HG03571 (cell line): Measurements from ENCODE around the gene TAGLN2.

Experiments used
- ATAC-seq: cut with Tn5 transposase; IDR thresholded peaks from one replicate; pipeline ENCODE4 v1.9.1; 2021; ENCODE audit not compliant: unreplicated experiment

Gene TAGLN2

DNA sequence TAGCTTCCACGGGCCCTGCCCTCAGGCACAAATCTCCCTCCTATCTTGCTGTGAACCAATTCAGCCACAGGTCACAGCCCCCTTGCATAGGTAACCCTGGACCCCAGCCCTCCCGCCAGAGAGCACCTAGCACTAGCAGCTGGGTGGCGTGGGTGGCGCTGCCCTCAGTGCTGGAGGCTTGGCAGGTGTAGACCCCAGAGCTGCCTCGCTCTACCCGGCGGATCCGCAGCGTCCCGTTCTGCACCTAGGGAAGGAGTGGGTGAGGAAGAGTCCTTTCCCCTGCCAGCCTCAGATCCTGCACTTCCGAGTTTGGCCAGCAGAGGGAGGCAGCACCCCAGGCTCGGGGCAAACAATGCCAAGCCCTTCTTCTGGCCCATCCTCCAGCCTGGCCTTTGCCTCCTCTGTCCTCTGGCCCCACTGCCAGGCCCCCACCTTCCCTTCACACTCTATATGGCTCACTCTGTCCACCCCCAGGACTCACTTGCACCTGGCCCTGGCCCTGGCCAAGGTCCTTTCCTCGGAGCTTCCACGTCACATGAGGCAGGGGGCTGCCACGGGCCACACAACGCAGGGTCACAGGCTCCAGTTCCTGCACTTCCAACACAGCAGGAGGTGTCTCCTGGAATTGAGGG, 11.1 kb upstream of the TAGLN2 start:
- ATAC-seq: no peak

DNA sequence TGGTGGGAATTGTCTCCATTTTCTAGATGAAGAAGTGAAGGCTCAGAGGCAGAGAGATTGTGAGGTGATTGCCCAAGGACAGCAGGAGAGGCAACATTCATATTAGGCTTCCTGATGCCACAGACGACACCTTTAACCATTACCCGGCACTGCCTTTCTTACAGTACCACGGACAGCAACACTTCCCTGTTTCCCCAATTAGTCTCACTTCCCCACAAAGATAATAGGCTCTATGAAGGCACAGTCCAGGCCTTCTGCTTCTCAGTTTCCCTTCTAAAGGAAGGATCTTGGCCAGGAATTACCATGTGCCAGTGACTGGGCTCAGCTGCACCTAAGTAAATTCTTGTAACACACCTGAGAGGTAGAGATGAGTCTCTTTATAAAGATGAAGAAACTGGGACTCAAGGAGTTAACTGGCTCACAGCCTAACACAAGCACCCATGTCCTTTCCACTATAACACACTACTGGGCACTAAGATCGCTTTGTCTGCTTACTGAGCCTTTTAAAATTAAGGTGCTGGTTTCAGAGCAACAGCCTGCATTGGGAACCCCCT, 10.5 kb upstream of the TAGLN2 start:
- ATAC-seq: no peak

DNA sequence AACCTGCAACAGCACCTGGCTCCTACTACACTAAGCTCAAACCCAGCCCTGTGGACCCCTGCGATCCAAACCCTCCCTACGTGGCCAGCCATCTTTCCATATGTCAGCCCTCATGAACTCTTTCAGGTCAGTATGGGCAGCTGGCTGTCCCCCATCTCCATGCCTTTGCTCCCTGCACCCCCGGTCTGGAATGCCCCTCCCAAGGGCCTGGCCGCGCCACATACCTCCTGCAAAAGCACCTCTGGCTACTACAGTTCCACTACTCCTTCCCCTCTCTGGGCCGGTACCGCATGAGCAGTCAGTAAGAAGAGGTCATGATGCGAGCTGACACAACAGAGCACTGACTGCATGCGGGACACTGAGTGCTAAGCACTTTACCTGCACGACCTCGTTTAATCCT, 10.0 kb upstream of the TAGLN2 start:
- no peak for ATAC-seq

DNA sequence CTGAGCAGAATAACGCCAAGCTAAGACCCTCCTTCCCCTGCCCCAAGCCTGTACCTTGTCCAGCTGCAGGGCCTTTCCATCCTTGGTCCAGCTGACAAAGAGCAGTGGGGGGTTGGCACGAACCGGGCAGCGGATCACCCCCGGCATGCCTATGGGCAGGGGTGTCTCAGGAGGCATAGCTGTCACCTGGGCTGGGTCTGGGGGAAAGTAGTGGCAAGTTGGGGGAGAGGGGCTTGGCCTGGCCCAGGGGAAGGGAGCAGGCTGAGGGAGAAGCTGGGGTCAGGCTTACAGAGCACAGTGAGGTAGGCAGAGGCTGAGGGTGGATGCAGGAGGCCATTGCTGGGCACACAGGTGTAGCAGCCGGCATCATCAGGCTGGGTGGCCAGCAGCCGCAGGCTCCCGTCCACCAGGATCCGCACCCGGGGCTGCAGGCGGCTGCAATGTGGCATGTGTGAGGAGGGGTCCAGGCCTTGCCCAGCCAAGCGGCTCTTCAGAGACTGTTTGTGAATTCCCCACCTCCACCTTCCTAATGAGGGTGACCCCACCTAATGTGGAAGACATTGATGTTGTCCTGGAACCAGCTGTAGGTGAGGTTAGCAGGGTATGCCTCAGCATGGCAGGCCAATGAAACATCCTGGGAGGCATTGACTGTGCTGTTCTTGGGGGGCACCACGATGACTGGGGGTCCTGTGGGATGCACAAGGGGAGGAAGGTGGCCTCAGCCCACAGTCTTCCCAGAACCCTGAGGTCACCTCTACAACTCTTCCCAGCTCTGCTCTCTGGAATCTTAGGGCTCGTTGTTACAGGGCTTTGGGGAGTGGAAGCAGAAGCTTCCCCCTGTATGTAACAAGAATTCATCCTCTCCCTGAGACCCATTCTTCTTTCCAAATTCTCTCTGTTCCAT, 9.1 kb upstream of the TAGLN2 start:
- no peak for ATAC-seq

DNA sequence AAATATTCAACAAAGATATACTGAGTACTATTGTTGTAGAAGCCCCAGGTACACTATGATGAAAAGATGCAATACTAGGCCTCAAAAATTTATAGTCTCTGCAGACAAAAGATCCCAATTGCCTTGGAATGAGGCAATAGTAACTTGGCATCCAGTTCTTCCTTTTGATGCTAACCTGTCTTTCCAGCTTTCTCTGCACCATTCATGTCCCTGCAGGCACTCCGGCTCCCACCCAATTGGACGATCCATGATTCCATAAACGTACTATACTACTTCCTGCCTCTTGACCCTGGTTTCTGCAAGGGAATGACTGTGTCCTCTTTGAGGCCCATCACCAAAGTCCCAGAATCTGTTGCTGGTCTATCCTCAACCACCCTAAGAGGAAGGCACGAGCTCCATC, 8.0 kb upstream of the TAGLN2 start:
- ATAC-seq: no peak

DNA sequence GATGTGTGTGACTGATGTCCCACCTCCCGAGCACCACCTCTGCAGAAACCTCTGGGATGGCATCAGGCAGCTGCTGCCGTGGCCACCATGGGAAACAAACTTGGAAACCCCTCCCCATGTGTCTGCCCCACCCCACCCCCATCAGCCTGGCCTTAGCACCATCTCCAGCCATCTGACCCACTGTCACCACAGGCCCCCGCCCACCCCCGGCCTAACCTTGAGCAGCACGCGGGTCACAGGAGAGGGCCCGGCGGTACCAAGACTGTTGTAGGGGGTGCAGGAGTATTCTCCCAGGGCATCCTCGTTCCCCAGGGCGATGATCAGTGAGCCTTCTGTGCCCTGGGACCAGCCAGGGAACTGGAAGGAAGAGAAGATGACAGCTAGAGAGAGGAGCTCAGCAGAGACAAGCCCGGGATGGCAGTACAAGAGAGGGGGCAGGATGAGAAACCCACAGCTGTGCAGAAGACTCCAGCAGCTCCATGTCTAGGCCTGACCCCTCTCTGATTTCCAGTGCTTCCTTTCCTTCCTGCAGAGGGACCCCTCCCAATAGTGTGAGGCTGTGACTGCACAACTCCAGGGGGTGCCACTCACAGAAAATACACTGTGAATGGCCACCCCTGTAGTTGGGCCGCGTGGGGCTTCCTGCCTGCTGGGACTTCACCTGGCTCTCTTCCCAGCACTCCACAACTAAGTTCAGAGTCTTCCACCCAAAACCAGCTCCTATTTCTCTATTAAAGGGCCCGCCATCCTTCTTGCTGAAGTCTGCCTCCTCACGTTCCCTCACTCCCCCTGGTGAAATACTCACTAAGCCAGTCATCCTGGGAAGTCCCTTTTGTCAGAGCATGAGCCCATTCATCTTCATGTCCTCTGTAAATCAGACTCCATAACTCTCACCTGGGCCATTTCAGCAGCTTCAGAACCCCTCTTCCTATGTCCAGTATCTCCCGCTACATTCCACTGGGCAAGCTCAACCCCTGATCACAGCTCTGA, 7.3 kb upstream of the TAGLN2 start:
- no peak for ATAC-seq

DNA sequence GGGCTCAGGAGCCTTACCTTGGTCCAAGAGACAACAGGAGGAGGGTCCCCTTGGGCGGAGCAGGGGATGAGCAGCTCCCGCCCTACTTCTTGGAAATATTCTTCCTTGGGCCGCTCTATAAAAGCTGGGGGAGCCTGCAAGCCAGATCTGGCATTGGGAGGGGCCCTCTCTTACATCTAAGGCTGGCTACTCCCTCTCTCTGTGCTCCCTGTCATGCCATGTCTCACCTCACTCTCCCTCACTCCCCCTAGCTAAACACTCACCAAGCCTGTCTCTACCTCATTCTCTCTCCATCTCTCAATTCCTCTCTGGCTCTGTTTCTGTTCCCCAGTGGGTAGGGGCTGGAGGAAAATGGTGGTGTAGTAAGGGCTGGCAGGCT, 6.5 kb upstream of the TAGLN2 start:
- no peak for ATAC-seq

DNA sequence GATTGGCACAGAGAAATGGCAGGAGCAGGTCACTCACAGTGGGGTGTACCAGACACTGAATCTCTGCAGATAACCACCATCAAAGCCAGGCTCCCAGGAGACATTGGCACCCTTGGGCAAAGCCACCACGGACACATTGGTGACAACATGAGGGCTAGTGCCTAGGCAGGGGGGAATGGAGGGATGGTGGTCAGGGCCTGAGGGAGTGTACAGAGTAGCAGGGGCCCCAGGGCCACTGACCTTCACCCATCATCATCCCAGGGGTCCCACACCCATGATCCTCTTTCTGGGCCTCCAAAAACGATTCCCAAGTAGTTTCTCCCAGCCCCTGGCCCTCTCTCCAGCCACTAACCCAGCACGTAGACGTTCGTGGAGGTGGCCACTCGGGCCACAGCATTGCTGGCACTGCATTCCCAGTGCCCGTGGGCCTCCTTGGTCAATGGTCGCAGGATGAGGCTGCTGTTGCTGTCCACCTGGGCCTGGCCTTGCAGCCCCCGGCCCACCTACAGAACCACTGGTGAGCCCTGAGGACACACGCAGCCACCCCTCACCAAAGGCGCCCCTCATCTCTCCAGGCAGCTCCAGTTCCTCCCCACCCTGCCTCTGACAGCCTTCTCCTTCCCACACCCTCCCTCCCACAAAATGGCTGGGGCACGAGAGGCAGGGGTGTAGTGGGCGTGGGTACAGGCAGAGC, 5.9 kb upstream of the TAGLN2 start:
- ATAC-seq: no peak

DNA sequence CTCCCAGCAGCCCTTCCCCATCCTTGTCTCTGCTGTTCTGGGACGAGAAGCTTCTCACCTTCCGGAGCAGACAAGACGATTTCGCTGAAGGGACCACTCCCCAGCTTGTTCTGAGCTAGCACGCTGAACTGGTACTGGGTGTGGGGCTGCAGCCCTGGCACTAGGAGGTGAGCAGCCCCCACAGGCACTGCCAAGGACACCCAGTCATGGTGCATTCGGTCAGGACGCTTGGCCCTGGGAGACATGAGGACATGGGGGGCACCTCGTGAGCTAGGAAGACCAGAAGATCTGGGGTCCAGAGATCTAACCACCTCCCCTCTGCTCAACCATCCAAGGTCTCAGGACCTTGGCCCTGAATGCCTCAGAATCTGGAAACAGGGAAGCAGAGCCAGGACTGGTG, 5.3 kb upstream of the TAGLN2 start:
- no peak for ATAC-seq

DNA sequence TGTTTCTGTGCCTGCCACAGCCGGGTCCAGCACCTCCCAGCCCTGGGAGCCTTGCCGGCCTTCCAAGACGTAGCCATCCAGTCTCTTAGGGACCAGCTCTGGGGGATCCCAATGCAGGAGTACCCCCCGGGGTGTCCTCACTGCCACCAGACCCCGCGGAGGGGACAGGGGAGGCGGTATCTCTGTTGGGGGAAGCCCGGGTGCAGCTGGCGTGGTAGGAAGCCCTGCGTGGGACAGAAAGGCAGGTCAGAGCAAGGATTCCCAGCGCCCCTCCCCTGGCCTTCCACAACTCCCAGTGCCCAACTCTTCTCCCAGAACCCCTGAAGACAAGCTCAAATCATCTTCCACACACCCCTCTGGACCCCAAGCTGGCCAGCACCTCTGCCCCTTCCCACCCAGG, 4.9 kb upstream of the TAGLN2 start:
- no peak for ATAC-seq

DNA sequence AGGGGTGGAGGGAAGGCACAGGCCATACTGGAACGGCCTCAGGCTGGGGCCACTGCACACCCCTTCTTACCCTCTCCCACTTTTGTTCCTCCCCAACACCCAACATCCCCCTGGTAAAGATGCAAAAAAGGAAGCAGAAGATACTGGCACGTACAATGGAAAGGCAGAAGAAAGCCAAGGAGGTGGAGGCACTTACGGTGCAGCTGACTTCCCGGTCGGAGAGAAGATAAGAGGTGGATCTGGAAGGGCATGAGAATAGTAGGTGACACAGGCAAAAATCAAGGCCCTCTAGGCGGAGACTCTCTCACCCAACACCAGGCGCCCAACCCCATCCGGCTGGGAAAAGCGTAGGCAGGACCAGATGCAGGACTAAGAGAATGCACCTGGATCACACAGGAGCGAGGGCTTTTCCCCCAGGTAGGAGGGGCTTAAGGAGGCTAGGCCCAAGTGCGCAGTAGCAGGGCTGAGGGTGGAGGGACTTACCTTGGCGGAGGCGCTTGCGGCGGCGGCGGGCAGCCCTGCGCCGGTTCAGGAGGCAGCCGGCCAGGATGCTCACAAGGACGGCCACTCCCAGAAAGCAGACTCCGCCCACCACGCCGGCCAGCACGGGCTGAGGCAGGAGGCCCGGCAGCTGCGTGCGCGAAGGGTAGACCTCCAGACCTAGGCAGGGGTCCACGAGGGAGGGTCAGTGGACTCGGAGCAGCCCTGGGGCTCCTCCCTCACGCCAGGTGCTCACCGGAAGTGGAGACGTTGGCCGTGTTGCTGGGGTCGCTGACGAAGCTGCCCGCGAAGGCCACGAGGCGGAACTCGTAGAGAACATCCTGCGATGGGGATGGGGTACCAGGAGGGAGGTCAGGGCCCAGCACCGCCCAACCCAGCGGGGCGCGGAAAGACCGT, 4.1 kb upstream of the TAGLN2 start:
- no peak for ATAC-seq

DNA sequence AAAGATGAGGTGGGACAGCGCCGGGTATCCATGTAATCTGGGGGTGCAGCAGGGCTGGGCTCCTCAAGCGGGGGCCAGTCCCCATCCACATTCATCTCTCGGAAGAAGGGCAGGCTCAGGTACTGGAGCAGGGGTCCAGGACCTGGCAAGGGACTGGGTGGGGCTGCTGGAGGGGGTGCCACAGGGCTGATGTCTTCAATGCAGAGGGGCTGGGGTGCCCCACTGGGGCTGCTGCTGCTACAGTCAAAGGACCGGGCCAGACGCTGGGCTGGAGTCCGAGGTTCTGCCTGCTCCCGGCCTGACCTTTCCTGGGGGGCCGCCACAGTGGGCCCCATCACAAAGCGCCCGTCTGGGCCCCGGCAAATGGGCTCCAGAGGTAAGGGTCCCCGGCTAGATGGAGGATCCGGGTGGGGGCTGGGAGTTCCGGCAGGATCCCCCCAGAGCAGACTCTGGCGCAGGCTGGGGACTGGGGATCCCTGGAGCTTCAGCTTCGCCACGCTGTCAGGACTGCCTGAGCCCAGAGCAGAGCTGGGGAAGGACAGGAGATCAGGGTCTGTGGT, 3.3 kb upstream of the TAGLN2 start:
- no peak for ATAC-seq

DNA sequence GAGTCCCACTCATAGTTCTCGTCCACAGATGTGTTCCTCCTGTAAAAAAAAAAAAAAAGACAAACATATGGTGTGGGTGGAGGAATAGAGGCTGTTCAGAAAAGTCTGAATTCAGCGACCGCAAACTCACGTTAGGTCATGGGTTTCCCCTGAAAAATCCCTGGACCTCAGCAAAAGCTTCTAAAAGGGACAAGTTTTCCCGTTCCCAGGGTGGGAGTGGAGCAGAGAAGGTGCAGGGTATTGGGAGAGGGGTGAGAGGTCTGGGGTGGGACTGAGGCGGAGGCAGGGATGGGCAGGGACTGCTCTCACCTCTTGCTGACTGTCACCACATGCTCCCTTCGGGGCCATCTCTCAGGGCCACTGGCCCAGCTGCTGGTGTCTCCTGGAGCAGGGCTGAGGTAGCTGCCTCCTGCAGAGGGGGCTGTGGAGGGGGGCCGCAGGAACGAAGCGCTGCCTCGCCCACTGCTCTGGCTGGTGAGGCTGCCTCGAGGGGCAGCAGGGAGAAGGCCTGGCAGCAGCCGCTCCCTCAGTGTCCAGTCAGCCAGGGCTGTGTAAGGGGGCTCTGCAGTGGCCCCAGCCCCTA, 2.6 kb upstream of the TAGLN2 start:
- ATAC-seq: no peak

DNA sequence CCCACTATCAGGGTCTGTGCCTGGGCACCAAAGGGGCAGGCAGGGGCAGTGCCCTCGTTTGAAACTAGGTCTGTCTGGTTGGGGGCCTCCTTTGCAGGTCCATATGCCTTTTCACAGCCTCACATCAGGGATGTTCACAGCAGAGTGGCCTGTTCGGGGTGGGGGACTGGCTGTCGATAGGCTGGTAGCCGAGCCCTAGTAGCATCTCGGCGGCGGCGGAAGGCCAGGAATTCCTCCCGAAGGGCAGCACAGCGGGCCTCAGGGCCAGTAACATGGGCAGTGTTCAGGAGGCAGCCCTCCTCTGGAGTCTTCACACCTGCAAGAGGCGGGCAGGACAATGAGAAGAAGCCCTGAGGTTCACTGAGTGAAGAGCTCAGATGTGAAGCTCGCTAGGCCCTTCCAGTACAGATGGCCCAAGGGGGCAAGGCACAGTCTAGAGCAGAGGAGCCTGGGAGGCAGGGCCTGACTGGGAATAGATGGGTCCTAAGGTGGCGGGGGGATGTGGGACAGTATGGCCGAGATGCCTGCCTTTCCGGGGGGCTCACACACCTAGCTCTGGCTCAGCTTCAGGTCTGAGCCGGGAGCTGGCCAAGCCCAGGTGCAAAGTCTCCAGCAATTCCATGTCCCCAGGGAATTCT, 2.0 kb upstream of the TAGLN2 start:
- no peak for ATAC-seq

DNA sequence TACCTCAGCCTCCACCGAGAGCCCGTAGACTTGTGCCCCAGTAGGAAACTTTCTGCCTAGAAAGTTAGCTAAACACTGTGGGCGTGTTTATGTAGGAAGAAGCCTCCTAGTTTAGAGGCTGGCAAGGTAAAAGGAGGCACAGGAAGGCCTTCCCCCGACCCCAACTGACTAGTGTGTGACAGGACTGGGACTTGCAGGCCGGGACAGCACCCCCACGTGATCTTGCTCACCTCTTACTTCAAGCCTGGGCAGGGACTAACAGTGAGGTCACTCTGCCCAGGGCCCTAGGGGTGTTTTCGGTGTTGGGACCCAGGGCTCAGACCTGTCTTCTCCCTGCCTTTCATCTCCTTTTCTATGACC, 392 bp upstream of the TAGLN2 start:
- ATAC-seq: peak; percentile 6

DNA sequence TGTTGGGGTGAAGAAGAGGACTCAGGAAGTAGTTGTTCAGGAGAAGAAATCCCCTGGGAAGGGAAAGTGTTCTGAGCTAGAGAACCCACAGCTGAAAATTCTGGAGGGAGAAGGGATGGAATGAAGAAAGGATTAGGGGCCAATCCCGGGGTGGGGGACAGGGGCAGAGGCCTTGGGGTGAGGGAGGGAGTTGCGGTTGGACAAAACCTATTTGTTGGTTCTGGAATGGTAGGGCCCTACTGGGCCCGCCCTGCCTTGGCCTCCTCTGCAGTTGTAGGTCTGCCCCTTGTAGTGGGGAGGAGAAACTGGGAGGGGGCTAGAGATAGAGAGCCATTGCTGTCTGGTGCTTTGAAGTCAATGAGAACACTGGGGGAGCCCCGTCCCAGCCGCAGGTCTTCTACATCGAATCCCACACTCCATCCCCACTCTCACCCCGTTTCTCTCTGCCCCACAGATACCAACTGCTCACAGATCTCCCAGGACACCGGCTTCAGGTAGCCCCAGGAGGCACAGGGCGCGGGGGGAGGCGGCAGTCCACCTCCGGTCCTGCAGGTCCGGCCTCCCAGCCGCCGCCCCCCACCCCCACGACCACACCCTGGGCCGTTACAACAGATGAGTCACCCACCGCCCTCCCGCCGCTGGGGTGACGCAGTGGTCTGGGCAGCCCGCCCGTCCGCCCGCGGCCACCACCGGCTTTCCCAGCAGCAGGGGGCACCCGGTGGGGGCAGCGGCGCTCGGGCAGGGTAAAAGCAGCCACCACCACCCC, 1.1 kb downstream of the TAGLN2 start:
- ATAC-seq: no peak

DNA sequence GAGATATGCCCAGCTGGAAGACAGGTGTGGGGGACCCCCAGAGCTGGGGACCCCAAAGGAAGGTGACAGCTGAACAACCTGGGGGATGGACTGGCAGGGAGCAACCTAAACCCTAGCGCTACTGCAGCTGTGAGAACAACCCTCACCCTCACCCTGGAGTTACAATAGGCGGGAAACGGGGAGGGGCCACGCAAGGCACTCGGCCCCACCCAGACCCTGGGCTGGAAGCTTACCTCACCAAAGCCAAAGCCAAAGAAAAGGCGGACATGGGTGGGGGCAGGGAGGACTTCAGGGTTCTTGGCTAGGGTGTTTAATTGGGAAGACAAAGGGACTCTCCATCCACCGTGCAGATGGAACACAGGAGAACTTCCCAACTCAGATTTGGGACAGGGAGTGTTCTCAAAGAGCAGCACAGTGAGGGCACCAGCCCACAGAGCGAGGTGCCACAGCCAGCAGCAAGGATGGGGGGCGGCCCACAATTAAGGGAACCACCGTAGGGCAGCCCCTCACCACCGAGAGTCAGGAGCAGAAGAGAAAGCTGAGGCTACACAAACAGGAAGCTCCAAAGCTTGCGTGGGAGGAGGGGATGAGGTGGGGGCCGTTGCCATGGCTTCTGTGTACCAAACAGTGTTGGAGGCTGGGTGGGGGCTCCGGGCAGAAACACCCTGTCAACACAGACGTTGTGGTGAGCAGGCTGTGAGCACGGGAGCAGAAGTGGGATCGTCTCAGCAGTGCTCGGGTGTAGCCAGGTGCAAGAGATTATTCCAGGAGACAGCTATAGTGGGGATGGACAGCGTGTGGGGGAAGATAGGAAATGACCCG, 1.9 kb downstream of the TAGLN2 start:
- ATAC-seq: peak; percentile 23
